SK-N-SH (cell line): Measurements from ENCODE around the gene CNTN4. TPM values are rescaled to one million over a fixed set of nuclear protein-coding genes. Genes with fewer than 3 reads are reported as not detected.

ENCODE experiments used
- CTCF ChIA-PET: fragments of 300-600, 350-600 bp; formaldehyde crosslinking; extraction: SDS; loops from one replicate; lab custom pipeline; 2021; lab: Yijun Ruan, JAX
- POLR2A ChIA-PET: fragments of 350-600 bp; sonication (Branson Sonifier 250); formaldehyde crosslinking; extraction: SDS; loops from one replicate; lab custom pipeline; 2020; ENCODE audit warnings: antibody characterized with exemption, inconsistent platforms; lab: Yijun Ruan, JAX
- DNase-seq: peaks from one replicate; pipeline ENCODE4 v3.0.0; 2012
- H2AFZ ChIP-seq: fragments of 200-600 bp; sonication (generic); 2 replicates; pipeline ENCODE4 v1.8.1; 2016; ENCODE audit warnings: antibody characterized with exemption, mild to moderate bottlenecking, low read depth
- H3F3A ChIP-seq: fragments of 200-600 bp; sonication (generic); replicated peaks from 2 replicates; pipeline ENCODE3; 2016; ENCODE audit warnings: antibody characterized with exemption, mild to moderate bottlenecking; ENCODE audit not compliant: insufficient read depth
- H3K27ac ChIP-seq, 2 experiments: fragments of 200-500 bp in 1 of 2; fragments of 200-600 bp in 1 of 2; sonication (Bioruptor generic) in 1 of 2; sonication (generic), shearing (Covaris generic) in 1 of 2; 2 replicates each; pipeline versions ENCODE4 v1.5.1 to v1.6.1; 2014 to 2016; ENCODE audit warnings: low read depth in 2 of 2, inconsistent platforms in 1 of 2, low read length in 1 of 2, mild to moderate bottlenecking in 1 of 2, mixed read lengths in 1 of 2
- H3K27me3 ChIP-seq: fragments of 200-600 bp; sonication (generic), shearing (Covaris generic); 2 replicates; pipeline ENCODE4 v1.6.1; 2016; ENCODE audit warnings: mixed run types; ENCODE audit not compliant: insufficient read depth
- H3K36me3 ChIP-seq, 2 experiments: fragments of 200-500 bp in 1 of 2; fragments of 200-600 bp in 1 of 2; sonication (Bioruptor generic) in 1 of 2; sonication (generic) in 1 of 2; replicated peaks in 1 of 2; 2 replicates each; pipeline versions ENCODE3 to v1.5.1; 2014 to 2016; ENCODE audit warnings: low read length in 1 of 2, mild to moderate bottlenecking in 1 of 2; ENCODE audit not compliant: insufficient read depth in 2 of 2, control insufficient read depth in 1 of 2
- H3K4me1 ChIP-seq, 2 experiments: fragments of 200-500 bp in 1 of 2; fragments of 200-600 bp in 1 of 2; sonication (Bioruptor generic) in 1 of 2; sonication (generic), shearing (Covaris generic) in 1 of 2; 2 replicates each; pipeline versions ENCODE4 v1.5.1 to v1.6.1; 2014 to 2016; ENCODE audit warnings: low read depth in 1 of 2, low read length in 1 of 2, mixed run types in 1 of 2; ENCODE audit not compliant: insufficient read depth in 2 of 2, control insufficient read depth in 1 of 2
- H3K4me2 ChIP-seq: fragments of 200-600 bp; sonication (generic), shearing (Covaris generic); 2 replicates; pipeline ENCODE4 v1.6.1; 2017; ENCODE audit warnings: mixed run types
- H3K4me3 ChIP-seq, 2 experiments: fragments of 200-500 bp in 1 of 2; fragments of 200-600 bp in 1 of 2; sonication (Bioruptor generic) in 1 of 2; sonication (generic), shearing (Covaris generic) in 1 of 2; 2 replicates each; pipeline versions ENCODE4 v1.5.1 to v1.8.1; 2014 to 2016; ENCODE audit warnings: low read depth in 2 of 2, inconsistent platforms in 1 of 2, low read length in 1 of 2, mild to moderate bottlenecking in 1 of 2, mixed read lengths in 1 of 2, moderate library complexity in 1 of 2
- H3K79me2 ChIP-seq: fragments of 200-600 bp; sonication (generic); 2 replicates; pipeline ENCODE4 v1.8.1; 2017; ENCODE audit warnings: mild to moderate bottlenecking; ENCODE audit not compliant: insufficient read depth
- H3K9ac ChIP-seq: fragments of 200-600 bp; sonication (generic); 2 replicates; pipeline ENCODE4 v1.6.1; 2017; ENCODE audit warnings: mixed run types
- H3K9me2 ChIP-seq: fragments of 200-600 bp; sonication (generic); 2 replicates; pipeline ENCODE4 v1.6.1; 2017; ENCODE audit warnings: mixed run types
- H3K9me3 ChIP-seq: fragments of 200-600 bp; sonication (generic); 2 replicates; pipeline ENCODE4 v1.6.1; 2017; ENCODE audit warnings: mixed run types, mild to moderate bottlenecking, moderate library complexity
- H4K20me1 ChIP-seq: fragments of 200-600 bp; sonication (generic); 2 replicates; pipeline ENCODE4 v1.6.1; 2017; ENCODE audit warnings: mild to moderate bottlenecking, mixed run types; ENCODE audit not compliant: insufficient read depth
- CHD2 ChIP-seq: fragments of 150-350 bp; IDR thresholded peaks from 2 replicates; pipeline ENCODE4 v1.6.1; 2018; ENCODE audit warnings: low read length; ENCODE audit not compliant: partially characterized antibody
- EP300 ChIP-seq, 2 experiments: IDR thresholded peaks; 2 replicates each; pipeline versions ENCODE4 v1.4.0 to v1.6.1; 2012; ENCODE audit warnings: borderline replicate concordance in 1 of 2, low read depth in 1 of 2, low read length in 1 of 2
- FOSL2 ChIP-seq: IDR thresholded peaks from 2 replicates; pipeline ENCODE4 v1.4.0; 2012; ENCODE audit warnings: low read depth, mild to moderate bottlenecking, moderate library complexity, borderline replicate concordance
- JUND ChIP-seq: IDR thresholded peaks from 2 replicates; pipeline ENCODE4 v1.4.0; 2012
- MEF2A ChIP-seq: IDR thresholded peaks from 2 replicates; pipeline ENCODE4 v1.4.0; 2012; ENCODE audit warnings: low read depth, borderline replicate concordance
- MXI1 ChIP-seq: IDR thresholded peaks from 2 replicates; pipeline ENCODE4 v1.6.1; 2012; ENCODE audit warnings: mild to moderate bottlenecking, low read depth, low read length, improper control_type of control experiment
- NRF1 ChIP-seq: IDR thresholded peaks from 2 replicates; pipeline ENCODE4 v1.6.1; 2012; ENCODE audit warnings: low read depth, mild to moderate bottlenecking, low read length
- PBX3 ChIP-seq: IDR thresholded peaks from 2 replicates; pipeline ENCODE4; 2012
- POLR2AphosphoS5 ChIP-seq: IDR thresholded peaks from 2 replicates; pipeline ENCODE4 v1.6.1; 2012; ENCODE audit warnings: low read depth, low read length
- RCOR1 ChIP-seq: fragments of 150-350 bp; IDR thresholded peaks from 2 replicates; pipeline ENCODE4 v1.6.1; 2017; ENCODE audit warnings: antibody characterized with exemption, low read length
- RFX5 ChIP-seq: IDR thresholded peaks from 2 replicates; pipeline ENCODE4 v1.6.1; 2012; ENCODE audit warnings: mild to moderate bottlenecking, improper control_type of control experiment, low read length
- RXRA ChIP-seq: IDR thresholded peaks from 2 replicates; pipeline ENCODE4 v1.4.0; 2012; ENCODE audit warnings: low read depth, mild to moderate bottlenecking, borderline replicate concordance
- SMC3 ChIP-seq: IDR thresholded peaks from 2 replicates; pipeline ENCODE4 v1.6.1; 2012; ENCODE audit warnings: low read depth, low read length, improper control_type of control experiment
- TAF1 ChIP-seq: IDR thresholded peaks from 2 replicates; pipeline ENCODE4 v1.6.1; 2012; ENCODE audit warnings: low read depth, mild to moderate bottlenecking, low read length, moderate library complexity, borderline replicate concordance
- TCF12 ChIP-seq: IDR thresholded peaks from 2 replicates; pipeline ENCODE4 v1.4.0; 2012
- TEAD4 ChIP-seq: IDR thresholded peaks from 2 replicates; pipeline ENCODE4 v1.4.0; 2012; ENCODE audit warnings: mild to moderate bottlenecking, borderline replicate concordance; ENCODE audit not compliant: insufficient read depth
- USF2 ChIP-seq: fragments of 150-350 bp; IDR thresholded peaks from 2 replicates; pipeline ENCODE4 v1.6.1; 2017; ENCODE audit warnings: antibody characterized with exemption, low read length, low read depth, borderline replicate concordance
- ZBTB33 ChIP-seq: IDR thresholded peaks from 2 replicates; pipeline ENCODE4 v1.4.0; 2012; ENCODE audit warnings: low read depth, borderline replicate concordance
- WGBS: methylation state at CpG from one replicate; pipeline ENCODE4 v1.1.6; 2017; ENCODE audit warnings: low lambda C conversion rate; 5-methylcytosine and 5-hydroxymethylcytosine counted together
- polyA plus RNA-seq, 3 experiments: library from polyadenylated mRNA; depleted of rRNA; stranded (reverse); fragments of >200 nt; gene quantifications; 2 replicates each; pipeline ENCODE4 v1.2.3, GENCODE V29; 2012
- TF ChIP-seq, protein P1 (sequence below): fragments of 150-350 bp; IDR thresholded peaks from 2 replicates; pipeline ENCODE4 v1.6.1; 2016; ENCODE audit warnings: mild to moderate bottlenecking, low read depth, low read length

CNTN4 gene
- polyA plus RNA-seq, 1 of the 3 experiments (the other 2 are of a cell fraction) = 0.12 TPM

DNA sequence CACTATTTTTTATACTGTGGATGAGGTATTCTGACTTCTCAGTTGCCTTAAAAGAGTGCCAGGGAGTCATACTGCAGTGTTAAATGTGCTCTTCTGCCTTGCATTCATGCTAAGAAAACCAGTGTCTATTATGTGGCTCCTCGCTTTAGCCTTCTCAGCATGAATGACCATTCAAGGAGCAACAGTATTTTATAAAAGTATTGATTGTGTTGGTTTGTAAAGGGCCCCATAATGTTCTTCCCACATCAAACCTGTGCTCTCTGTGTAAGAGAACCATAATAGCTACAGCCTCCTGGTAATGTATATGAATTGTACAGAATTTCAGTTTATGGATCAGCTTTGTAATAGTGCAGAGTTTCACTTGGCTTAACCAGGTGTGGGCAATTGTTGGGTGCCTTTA, 316.4 kb downstream of the CNTN4 start:
- no peak overlapping the region for H3K4me3 ChIP-seq
- no peaks in the 10 kb centered on the region for H3K79me2 ChIP-seq
- H3K9ac ChIP-seq = no peak overlapping the region
- no peaks in the 10 kb centered on the region for H3K36me3 ChIP-seq
- ChIA-PET POLR2A (no interaction called here), CTCF (no interaction called here)
- DNase-seq = no peak
- H3K27me3 ChIP-seq = no peaks in the 10 kb centered on the region
- no peak overlapping the region for H2AFZ ChIP-seq
- WGBS = 19% methylated on average over 1 of the region's 1 CpG
- peaks cover 0 to 8% of the 10 kb centered on the region in 2 experiments; a peak in 2 of 4 replicates for H3K4me1 ChIP-seq
- no peaks in the 10 kb centered on the region for H3K9me2 ChIP-seq
- no peaks in the 10 kb centered on the region for H4K20me1 ChIP-seq
- TF ChIP-seq MXI1 (no peak), NRF1 (no peak), RFX5 (no peak), TAF1 (no peak), TEAD4 (no peak), PBX3 (no peak), FOSL2 (no peak), RXRA (no peak), EP300 (IDR thresholded peaks at IDR 0.05; ENCODE audit: borderline replicate concordance in 1 of 2, low read depth in 1 of 2, low read length in 1 of 2) (no peak), JUND (no peak), ZBTB33 (no peak), TCF12 (no peak), SMC3 (no peak), CHD2 (no peak), USF2 (no peak), POLR2AphosphoS5 (no peak), MEF2A (no peak), RCOR1 (no peak)
- TF ChIP-seq, protein P1, sequence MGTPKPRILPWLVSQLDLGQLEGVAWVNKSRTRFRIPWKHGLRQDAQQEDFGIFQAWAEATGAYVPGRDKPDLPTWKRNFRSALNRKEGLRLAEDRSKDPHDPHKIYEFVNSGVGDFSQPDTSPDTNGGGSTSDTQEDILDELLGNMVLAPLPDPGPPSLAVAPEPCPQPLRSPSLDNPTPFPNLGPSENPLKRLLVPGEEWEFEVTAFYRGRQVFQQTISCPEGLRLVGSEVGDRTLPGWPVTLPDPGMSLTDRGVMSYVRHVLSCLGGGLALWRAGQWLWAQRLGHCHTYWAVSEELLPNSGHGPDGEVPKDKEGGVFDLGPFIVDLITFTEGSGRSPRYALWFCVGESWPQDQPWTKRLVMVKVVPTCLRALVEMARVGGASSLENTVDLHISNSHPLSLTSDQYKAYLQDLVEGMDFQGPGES = no peak
- H3K27ac ChIP-seq = peak overlapping the region in 1 of 2 experiments; percentile 28; a peak in 1 of 4 replicates
- H3F3A ChIP-seq = no peaks in the 10 kb centered on the region
- no peaks in the 10 kb centered on the region; the same call in 1 of the 2 replicates for H3K9me3 ChIP-seq
- no peak overlapping the region for H3K4me2 ChIP-seq
